GM12878 (cell line): ENCODE results near the gene SENP3. TPM values are rescaled to one million over a fixed set of nuclear protein-coding genes. Genes with fewer than 3 reads are reported as not detected.

Experiments
- BCLAF1 ChIP-seq: fragments of 450-650 bp; IDR thresholded peaks from 2 replicates; pipeline ENCODE4 v1.6.1; 2017; ENCODE audit warnings: antibody characterized with exemption, mild to moderate bottlenecking, moderate library complexity
- ELK1 ChIP-seq: IDR thresholded peaks from 2 replicates; pipeline ENCODE4 v1.6.1; 2012; ENCODE audit warnings: low read depth, low read length, improper control_type of control experiment
- HDAC2 ChIP-seq: fragments of 200-600 bp; sonication (generic); IDR thresholded peaks from 2 replicates; pipeline ENCODE4 v1.6.1; 2017
- IKZF1 ChIP-seq: fragments of 450-650 bp; conservative IDR thresholded peaks from 2 replicates; pipeline ENCODE4 v1.6.1; 2017; ENCODE audit warnings: antibody characterized with exemption, mild to moderate bottlenecking
- IRF3 ChIP-seq: fragments of 450-650 bp; IDR thresholded peaks from 2 replicates; pipeline ENCODE4 v1.6.1; 2014; ENCODE audit warnings: mild to moderate bottlenecking
- KLF5 ChIP-seq: fragments of 450-650 bp; IDR thresholded peaks from 2 replicates; pipeline ENCODE4 v1.6.1; 2014; ENCODE audit warnings: mild to moderate bottlenecking; ENCODE audit not compliant: partially characterized antibody
- NBN ChIP-seq: fragments of 450-650 bp; IDR thresholded peaks from 2 replicates; pipeline ENCODE4 v1.6.1; 2016
- PKNOX1 ChIP-seq: fragments of 450-650 bp; IDR thresholded peaks from 2 replicates; pipeline ENCODE4 v1.6.1; 2016; ENCODE audit warnings: mild to moderate bottlenecking
- POLR2AphosphoS2 ChIP-seq: IDR thresholded peaks from 2 replicates; pipeline ENCODE4 v1.6.1; 2011; ENCODE audit warnings: low read depth, mild to moderate bottlenecking, low read length, improper control_type of control experiment, moderate library complexity
- POLR2AphosphoS5 ChIP-seq: IDR thresholded peaks from 2 replicates; pipeline ENCODE4 v1.6.1; 2011; ENCODE audit warnings: mild to moderate bottlenecking, low read length, inconsistent platforms
- ZBED1 ChIP-seq: IDR thresholded peaks from 2 replicates; pipeline ENCODE4 v1.6.1; 2016; ENCODE audit warnings: borderline replicate concordance
- ZBTB40 ChIP-seq: fragments of 450-650 bp; IDR thresholded peaks from 2 replicates; pipeline ENCODE4 v1.6.1; 2016; ENCODE audit warnings: mild to moderate bottlenecking, moderate library complexity, borderline replicate concordance
- ZNF207 ChIP-seq: fragments of 450-650 bp; IDR thresholded peaks from 2 replicates; pipeline ENCODE4 v1.6.1; 2014; ENCODE audit warnings: antibody characterized with exemption, mild to moderate bottlenecking, borderline replicate concordance
- ZNF24 ChIP-seq: fragments of 450-650 bp; IDR thresholded peaks from 2 replicates; pipeline ENCODE4 v1.6.1; 2017; ENCODE audit warnings: antibody characterized with exemption, mild to moderate bottlenecking
- ZNF274 ChIP-seq: IDR thresholded peaks from one replicate; pipeline ENCODE4 v1.8.0; 2011; ENCODE audit not compliant: insufficient read length, insufficient read depth
- ZNF592 ChIP-seq: fragments of 450-650 bp; IDR thresholded peaks from 2 replicates; pipeline ENCODE4 v1.6.1; 2017; ENCODE audit warnings: mild to moderate bottlenecking, moderate library complexity
- polyA plus RNA-seq, 11 experiments: library from polyadenylated mRNA; depleted of rRNA in 4 of 11; unstranded in 6 of 11; stranded (reverse) in 5 of 11; fragments of >200 nt; fragmentation: Nextera tagmentation in 4 of 11; fragmentation: Illumina TruSeq in 1 of 11; extraction: Ambion mirVana in 4 of 11; extraction: Trizol in 1 of 11; gene quantifications; 1 replicate in 1 of 11; 2 replicates in 10 of 11; pipeline versions ENCODE4 v1.2.1 to v1.2.3, GENCODE V29; 2011 to 2016; ENCODE audit warnings: inconsistent platforms in 2 of 11, missing spikeins in 2 of 11, low read depth in 1 of 11
- total RNA-seq, 4 experiments: library from RNA; depleted of rRNA in 3 of 4; stranded (reverse); fragments of >200 nt in 3 of 4; fragmentation: Illumina TruSeq in 1 of 4; extraction: Trizol in 1 of 4; gene quantifications; 2 replicates each; pipeline versions ENCODE4 v1.2.1 to v1.2.3, GENCODE V29; 2013 to 2021

SENP3 gene
- total and polyA plus RNA-seq, 10 of the 15 experiments (the other 5 are each of a cell fraction or from before 2014, with no cell fraction given) = 1.8 to 113 (median 72.3) TPM

- no peak for TF ChIP-seq BCLAF1
- TF ChIP-seq KLF5 = no peak
- peak; percentile 88 for TF ChIP-seq NBN
- TF ChIP-seq HDAC2 = no peak
- TF ChIP-seq POLR2AphosphoS2 = no peak
- TF ChIP-seq ZNF274 = no peak
- TF ChIP-seq IKZF1 = peak; percentile 87
- no peak for TF ChIP-seq POLR2AphosphoS5
- no peak for TF ChIP-seq ZNF592
- no peak for TF ChIP-seq IRF3
- no peak for TF ChIP-seq ZNF24
- TF ChIP-seq ZBTB40 = no peak
- no peak for TF ChIP-seq PKNOX1
- TF ChIP-seq ZNF207 = no peak
- TF ChIP-seq ZBED1 = no peak
- TF ChIP-seq ELK1 = no peak
These were observed 9.1 kb upstream of the SENP3 start (continued) for GRCh38 chr17:7552621-7553051.
